HG03060 (cell line): ENCODE measurements around the gene MYLK2.

Experiments
- ATAC-seq: cut with Tn5 transposase; IDR thresholded peaks from one replicate; pipeline ENCODE4 v1.9.1; 2021; ENCODE audit warnings: low read depth, moderate number of reproducible peaks; ENCODE audit not compliant: unreplicated experiment

MYLK2 gene

GRCh38 chr20:31833931-31834521 lies 14.9 kb downstream of the MYLK2 start:
- ATAC-seq: no peak

DNA sequence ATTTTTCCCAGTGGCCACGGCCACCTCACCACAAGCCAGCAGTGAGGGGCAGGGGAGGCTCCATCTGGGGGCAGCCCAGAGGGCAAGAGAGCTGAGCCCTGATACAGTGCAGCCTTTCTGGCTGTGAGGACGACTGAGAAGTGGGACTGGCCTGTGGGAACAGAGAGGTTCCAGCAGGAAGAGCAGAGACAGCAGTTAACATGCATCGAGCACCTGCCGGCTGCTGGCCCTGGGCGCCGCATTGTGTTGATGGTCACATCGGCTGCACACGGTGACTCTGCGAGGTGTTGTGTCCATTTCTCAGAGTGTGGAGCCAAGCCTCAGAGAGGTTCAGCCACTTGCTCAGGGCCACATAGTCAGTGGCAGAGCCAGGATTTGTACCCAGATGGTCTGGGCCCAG lies 16.4 kb downstream of the MYLK2 start:
- ATAC-seq: no peak

DNA sequence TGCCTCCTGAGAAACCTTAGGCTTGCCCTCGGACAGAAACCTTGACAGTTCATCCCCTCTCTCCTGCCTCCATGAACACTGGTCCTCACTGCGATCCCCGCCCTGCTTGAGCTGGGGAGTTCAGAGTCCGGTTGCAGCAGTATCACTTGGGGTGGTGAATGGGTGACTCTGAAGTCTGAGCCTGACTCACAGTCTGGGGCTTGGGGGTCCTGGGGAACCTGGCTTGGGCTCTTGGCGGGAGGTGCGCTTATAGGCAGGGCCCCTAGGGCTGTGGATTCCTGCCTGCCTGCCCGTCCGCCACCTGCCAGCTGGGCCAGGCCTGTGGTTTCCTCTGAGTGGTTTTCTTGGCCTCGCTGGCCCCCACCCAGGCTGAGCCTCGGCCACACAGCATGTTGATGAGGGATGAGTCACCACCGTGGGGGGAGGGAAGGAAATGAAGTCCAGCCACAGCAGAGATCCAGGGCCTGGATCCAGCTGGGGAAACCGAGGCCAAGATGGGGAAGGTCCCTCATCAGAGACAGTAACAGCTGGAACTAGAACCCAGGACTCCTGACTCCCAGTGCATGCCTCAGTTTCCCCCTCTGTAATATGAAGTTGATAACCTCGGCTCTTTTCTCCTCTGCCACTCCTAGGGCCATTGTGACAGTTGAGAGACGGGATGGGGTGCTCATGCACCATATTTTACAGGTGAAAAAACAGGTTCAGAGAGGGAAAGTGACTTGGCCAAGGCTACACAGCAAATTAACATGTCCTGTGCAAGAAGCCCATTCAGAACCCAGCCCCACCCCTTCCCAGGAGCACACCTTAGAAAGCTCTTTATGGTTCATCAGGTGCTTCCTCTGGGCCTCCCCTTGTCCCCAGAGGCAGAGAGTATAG lies 17.1 kb downstream of the MYLK2 start:
- no peak for ATAC-seq

DNA sequence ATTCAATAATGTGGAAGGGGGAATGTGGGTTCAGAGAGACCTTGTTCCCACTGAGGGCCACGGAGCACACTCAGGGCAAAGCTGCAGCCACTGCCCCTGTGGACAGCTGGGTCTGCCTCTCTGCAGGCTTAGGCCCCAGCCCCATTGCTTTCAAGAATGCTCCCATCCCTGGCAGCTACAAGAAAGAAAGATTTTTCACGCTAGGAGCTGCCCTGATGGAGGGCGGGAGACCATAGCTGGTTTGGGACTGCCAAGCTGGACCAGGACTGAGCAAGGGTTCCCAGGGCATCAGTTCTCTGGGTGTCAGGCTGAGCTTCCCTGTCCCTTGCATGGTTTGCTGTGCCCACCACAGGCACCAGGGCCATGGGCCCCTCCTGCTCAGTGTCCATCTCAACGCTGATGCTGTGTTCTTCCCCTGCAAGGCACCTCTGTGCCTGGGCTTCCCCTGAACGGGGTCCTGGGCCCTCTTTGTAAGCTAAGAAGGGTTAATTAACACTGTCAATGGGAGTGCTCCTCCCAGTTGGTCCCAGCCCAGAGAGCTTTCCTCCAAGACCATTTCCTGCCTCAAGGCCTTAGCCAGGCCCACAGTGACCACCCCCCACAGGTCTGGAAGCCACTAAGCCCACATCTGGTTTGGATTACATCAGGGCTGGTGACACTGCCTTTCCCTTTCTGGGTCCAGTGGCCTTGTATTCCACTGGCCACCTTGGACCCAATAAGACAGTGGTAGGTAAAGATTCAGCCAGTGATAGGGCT lies 17.9 kb downstream of the MYLK2 start:
- ATAC-seq: no peak

GRCh38 chr20:31837896-31838397 lies 18.8 kb downstream of the MYLK2 start:
- no peak for ATAC-seq

- no peak for ATAC-seq
Observed at GRCh38 chr20:31838646-31839292, 19.6 kb downstream of the MYLK2 start.

GRCh38 chr20:31839782-31840487 lies 20.8 kb downstream of the MYLK2 start:
- ATAC-seq: no peak

- ATAC-seq: no peak
Observed at GRCh38 chr20:31840906-31841816, 22.0 kb downstream of the MYLK2 start.

GRCh38 chr20:31841928-31842327 lies 22.8 kb downstream of the MYLK2 start:
- ATAC-seq: no peak

- no peak for ATAC-seq
Observed at GRCh38 chr20:31842471-31843157, 23.5 kb downstream of the MYLK2 start.

GRCh38 chr20:31843288-31843687 lies 24.1 kb downstream of the MYLK2 start:
- no peak for ATAC-seq

GRCh38 chr20:31843881-31844280 lies 24.7 kb downstream of the MYLK2 start:
- no peak for ATAC-seq

- ATAC-seq: no peak
Observed at GRCh38 chr20:31844737-31845299, 25.7 kb downstream of the MYLK2 start.

- ATAC-seq: no peak
Observed at GRCh38 chr20:31845300-31845863, 26.2 kb downstream of the MYLK2 start, which contains the start of gene FOXS1. Gene FOXS1 (minus strand): TSS chr20:31845604. CDS start chr20:31845542, 62 bp downstream.

DNA sequence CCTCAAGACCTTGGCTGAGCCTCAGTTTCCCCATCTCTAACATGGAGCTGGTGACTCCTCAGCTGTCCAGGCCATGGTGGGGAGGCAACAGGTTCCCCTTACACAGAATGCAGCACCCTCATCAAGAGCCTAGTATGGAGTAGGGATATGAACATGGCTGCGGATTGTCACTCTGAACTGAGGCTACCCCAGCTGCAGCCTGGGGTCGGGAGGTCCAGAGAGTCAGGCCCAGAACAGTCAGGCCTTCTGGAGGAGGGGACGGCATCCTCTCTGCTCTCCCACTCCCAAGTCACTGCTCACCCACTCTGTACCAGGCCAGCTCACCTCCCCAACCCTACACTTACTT lies 27.6 kb downstream of the MYLK2 start:
- no peak for ATAC-seq

- ATAC-seq: no peak
Observed at GRCh38 chr20:31848088-31848999, 29.2 kb downstream of the MYLK2 start.
